Measurements from ENCODE around the gene DHRS3.
A peak's percentile ranks its signal among the peaks of the same experiment; 100 is the strongest.

The DHRS3 gene

DNA sequence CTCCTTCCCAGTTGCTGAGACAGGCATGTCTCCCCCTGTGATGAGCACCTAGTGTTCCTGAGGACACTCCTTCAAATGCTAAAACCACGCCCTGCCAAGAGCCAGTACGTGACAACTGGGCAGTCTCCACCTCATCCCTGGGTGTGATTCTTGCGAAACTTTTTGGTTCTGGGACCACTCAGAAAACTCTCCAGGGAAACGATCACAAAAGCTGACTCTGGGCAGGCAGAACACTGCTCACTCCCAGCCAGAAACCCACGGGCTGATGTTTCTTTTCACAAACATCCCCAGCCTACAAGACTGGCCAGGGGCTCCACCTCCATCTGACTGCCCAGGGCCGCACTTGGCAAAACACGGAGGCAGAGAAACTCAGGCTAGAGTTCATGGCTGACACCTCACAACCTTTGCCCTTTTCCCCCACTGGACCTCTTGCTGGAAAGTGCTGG, 24.4 kb downstream of the DHRS3 start:
- H3K36me3 ChIP-seq (ENCODE audit: control insufficient read depth, insufficient read depth, low read length, severe bottlenecking): peaks cover 9% of the 10 kb centered on the region
- no peaks in the 10 kb centered on the region for H3K9me3 ChIP-seq (ENCODE audit: control insufficient read depth, low read length)
- H3K27me3 ChIP-seq (replicated peaks; ENCODE audit: control insufficient read depth, insufficient read depth, low read length): no peaks in the 10 kb centered on the region
- peak; percentile 73 for DNase-seq (ENCODE audit: low read depth)
- H3K4me1 ChIP-seq (ENCODE audit: control insufficient read depth, insufficient read depth, low read length): peaks cover 58% of the 10 kb centered on the region
- H3K4me3 ChIP-seq (ENCODE audit: low read length): no peak overlapping the region
- H3K9ac ChIP-seq (ENCODE audit: low read length): peak overlapping the region; percentile 79

DNA sequence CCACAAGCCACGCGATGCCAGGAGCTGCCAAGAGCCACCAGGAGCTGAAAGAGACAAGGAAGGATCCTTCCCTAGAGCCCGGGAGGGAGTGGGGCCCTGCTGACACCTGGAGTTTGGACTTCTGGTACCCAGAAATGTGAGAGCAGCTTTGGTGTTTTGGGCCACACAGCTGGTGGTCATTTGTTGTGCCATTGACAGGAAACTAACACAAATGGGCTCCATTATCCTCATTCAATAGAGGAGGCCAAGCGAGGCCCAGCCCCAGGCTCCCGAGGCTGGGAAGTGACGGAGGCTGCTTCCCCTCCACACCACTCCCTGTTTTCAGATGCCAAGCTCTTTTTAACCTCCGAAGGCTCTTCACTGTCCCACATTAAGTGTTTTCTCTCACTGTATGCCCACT, 25.5 kb downstream of the DHRS3 start:
- H3K27me3 ChIP-seq (replicated peaks; ENCODE audit: control insufficient read depth, insufficient read depth, low read length): no peaks in the 10 kb centered on the region
- DNase-seq (ENCODE audit: low read depth): no peak

DNA sequence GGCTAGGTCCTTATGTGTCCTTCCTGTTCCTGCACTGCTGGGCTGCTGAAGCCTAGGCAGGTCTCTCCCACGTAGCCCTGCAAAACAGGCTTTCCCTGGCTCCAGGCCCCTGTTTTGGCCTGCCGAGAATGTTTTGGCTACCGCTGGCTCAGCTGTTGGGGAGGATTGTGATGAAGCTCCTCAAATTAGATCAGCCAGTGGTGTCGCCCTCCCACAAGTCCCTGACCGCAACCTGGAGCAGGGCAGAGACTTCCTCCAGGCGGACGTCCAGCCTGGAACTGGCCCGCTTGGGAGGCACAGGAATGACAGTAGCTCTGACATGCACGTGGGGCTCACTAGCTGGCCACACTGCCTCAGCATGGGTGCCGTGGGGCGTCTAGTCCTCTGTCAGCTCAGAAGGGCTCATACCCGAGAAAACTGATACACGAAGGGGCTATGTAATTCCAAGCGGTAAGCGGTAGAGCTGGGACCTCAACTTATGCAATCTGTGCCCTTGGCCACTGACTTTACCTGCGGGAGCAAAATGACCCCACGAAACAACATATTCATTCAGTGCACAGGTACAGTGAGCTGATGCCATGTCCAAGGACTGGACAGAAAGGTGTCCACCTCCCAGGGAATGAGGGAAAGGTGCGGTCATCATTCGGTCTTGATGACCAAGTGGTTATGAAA, 26.6 kb downstream of the DHRS3 start:
- Histone ChIP-seq H3K27me3 (replicated peaks; ENCODE audit: control insufficient read depth, insufficient read depth, low read length) (no peaks in the 10 kb centered on the region), H3K9me3 (ENCODE audit: control insufficient read depth, low read length) (no peaks in the 10 kb centered on the region), H3K9ac (ENCODE audit: low read length) (peak overlapping the region; percentile 32), H3K4me3 (ENCODE audit: low read length) (no peak overlapping the region), H3K4me1 (ENCODE audit: control insufficient read depth, insufficient read depth, low read length) (peaks cover 48% of the 10 kb centered on the region), H3K36me3 (ENCODE audit: control insufficient read depth, insufficient read depth, low read length, severe bottlenecking) (peaks cover 17% of the 10 kb centered on the region)
- DNase-seq (ENCODE audit: low read depth): no peak

More for the DNA sequence above, 25.5 kb downstream of the DHRS3 start:
- H3K9me3 ChIP-seq (ENCODE audit: control insufficient read depth, low read length): no peaks in the 10 kb centered on the region
- peak overlapping the region; percentile 14 for H3K9ac ChIP-seq (ENCODE audit: low read length)
- H3K36me3 ChIP-seq (ENCODE audit: control insufficient read depth, insufficient read depth, low read length, severe bottlenecking): peaks cover 17% of the 10 kb centered on the region
- H3K4me1 ChIP-seq (ENCODE audit: control insufficient read depth, insufficient read depth, low read length): peaks cover 57% of the 10 kb centered on the region
- H3K4me3 ChIP-seq (ENCODE audit: low read length): no peak overlapping the region

DNA sequence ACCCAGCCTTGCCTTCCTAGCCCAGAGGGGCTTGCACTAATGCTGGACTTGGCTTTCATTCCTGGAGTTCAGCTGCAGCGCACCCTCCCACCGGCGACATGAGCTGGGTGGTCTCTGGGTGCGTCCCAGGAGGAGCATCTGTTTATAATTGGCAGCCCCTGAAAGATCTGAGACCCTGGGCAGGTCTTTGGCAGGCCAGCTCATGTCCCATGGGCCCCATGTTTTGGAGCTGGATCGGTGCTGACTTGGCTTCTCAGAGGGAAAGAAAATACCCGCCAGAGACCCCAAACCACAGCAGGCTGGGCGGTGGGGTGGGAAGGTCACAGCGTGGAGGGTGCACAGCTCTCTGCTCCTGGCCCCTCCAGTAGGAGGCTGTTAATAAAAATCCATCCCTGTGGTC, 29.3 kb downstream of the DHRS3 start:
- Histone ChIP-seq H3K9ac (ENCODE audit: low read length) (no peak overlapping the region), H3K27me3 (replicated peaks; ENCODE audit: control insufficient read depth, insufficient read depth, low read length) (no peaks in the 10 kb centered on the region), H3K4me1 (ENCODE audit: control insufficient read depth, insufficient read depth, low read length) (peaks cover 32% of the 10 kb centered on the region), H3K9me3 (ENCODE audit: control insufficient read depth, low read length) (no peaks in the 10 kb centered on the region), H3K36me3 (ENCODE audit: control insufficient read depth, insufficient read depth, low read length, severe bottlenecking) (peaks cover 31% of the 10 kb centered on the region), H3K4me3 (ENCODE audit: low read length) (no peak overlapping the region)
- DNase-seq (ENCODE audit: low read depth): no peak

DNA sequence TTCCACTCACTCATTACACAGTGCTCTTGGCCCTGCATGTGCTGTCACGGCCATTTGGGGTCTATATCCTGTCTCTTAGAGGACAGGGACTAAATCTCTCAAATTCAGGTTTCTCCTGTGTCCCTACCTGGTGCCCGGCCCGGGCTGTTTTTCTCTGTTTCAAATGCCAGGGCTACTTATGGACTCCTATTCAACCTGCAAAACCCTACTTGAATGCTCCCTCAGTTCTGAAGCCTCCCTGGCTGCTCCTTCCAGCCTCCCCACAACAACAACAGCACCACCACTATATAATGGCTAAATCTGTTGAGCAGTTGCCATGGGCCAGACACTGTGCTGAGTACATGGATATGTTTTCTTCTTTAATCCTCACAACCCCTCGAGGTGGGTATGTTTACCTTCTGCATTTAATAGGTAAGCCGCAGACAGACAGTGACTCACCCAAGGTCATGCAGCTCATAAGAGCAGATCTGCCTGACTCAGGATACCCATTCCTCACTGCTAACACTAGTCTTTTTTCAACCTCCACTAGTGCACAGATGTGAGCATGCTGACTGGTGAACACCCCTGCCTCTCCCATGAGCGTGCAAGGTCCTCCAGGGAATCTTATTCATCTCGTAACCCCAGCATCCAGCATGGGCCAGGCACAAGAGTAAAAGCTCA, 29.9 kb downstream of the DHRS3 start:
- peaks cover 31% of the 10 kb centered on the region for H3K36me3 ChIP-seq (ENCODE audit: control insufficient read depth, insufficient read depth, low read length, severe bottlenecking)
- H3K4me1 ChIP-seq (ENCODE audit: control insufficient read depth, insufficient read depth, low read length): peaks cover 26% of the 10 kb centered on the region
- H3K9ac ChIP-seq (ENCODE audit: low read length): no peak overlapping the region
- H3K4me3 ChIP-seq (ENCODE audit: low read length): no peak overlapping the region
- H3K27me3 ChIP-seq (replicated peaks; ENCODE audit: control insufficient read depth, insufficient read depth, low read length): no peaks in the 10 kb centered on the region
- H3K9me3 ChIP-seq (ENCODE audit: control insufficient read depth, low read length): no peaks in the 10 kb centered on the region
- DNase-seq (ENCODE audit: low read depth): no peak

DNA sequence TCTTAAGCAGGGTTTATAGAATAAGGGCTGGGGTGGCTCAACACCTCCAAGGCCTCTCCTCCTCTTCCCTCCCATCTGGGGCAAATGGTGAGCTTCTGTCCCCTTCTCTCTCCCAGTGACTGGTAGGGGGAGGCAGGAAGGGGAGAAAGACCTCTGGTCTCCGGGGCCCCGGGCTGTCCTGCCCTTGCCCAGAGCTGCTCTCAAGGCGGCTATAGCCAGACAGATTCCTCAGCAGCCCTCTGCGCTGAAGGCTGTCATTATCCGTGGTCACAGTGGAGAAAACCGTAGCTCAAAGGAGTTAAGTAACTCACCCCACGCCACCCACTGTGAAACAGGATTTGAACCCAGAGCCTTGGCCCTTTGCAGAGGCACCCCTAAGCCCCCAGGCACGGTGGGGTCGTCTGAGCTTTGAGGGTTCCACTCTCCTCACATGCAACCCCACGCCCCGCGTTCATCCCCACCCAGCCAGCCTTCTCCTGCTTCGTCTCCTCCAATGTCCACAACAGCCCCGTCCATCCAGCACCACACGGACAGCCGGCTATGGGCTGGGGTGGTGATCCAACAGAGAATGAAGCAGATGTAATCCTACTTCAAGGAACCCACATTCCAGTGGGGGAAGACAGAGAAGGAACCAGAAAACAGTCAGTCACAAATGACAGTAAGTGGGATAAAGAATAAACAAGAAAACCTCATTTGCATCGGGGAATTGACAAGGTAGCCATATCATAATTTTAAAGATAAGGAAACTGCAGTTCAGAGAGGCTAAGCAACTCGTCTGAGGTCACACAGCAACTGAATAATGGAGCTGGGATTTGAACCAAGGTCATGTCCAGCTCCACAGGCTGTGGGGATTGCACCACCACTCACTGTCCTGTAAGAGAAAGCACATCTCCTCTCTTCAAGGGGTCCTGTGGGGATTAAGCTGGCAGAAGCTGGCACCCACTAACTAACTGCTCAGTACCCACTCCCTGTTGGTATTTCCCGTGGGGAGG, 31.8 kb downstream of the DHRS3 start:
- no peak overlapping the region for H3K9ac ChIP-seq (ENCODE audit: low read length)
- H3K9me3 ChIP-seq (ENCODE audit: control insufficient read depth, low read length): no peaks in the 10 kb centered on the region
- DNase-seq (ENCODE audit: low read depth): no peak
- H3K4me1 ChIP-seq (ENCODE audit: control insufficient read depth, insufficient read depth, low read length): peaks cover 18% of the 10 kb centered on the region
- no peak overlapping the region for H3K4me3 ChIP-seq (ENCODE audit: low read length)
- no peaks in the 10 kb centered on the region for H3K27me3 ChIP-seq (replicated peaks; ENCODE audit: control insufficient read depth, insufficient read depth, low read length)
- H3K36me3 ChIP-seq (ENCODE audit: control insufficient read depth, insufficient read depth, low read length, severe bottlenecking): peaks cover 28% of the 10 kb centered on the region

DNA sequence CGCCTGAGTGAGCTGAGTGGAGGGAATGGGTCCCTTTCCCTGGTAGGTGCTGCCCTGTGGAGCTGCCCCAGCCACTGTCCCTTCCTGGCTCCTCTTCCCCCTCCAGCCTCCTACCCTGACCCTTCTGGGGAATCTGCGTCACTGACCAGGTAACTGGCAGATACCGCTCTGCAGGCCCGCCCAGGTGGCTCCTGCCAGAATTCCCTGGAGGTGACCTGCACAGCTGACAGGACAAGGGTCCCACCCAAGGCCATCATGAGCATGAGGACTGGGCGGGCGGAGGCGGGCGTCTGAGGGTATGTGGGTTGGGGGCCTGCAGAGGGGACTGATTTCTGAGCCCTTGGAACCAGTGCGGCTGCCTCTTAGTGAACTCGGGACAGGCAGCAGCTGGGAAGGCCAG, 32.5 kb downstream of the DHRS3 start:
- Histone ChIP-seq H3K27me3 (replicated peaks; ENCODE audit: control insufficient read depth, insufficient read depth, low read length) (no peaks in the 10 kb centered on the region), H3K4me3 (ENCODE audit: low read length) (no peak overlapping the region)

DNA sequence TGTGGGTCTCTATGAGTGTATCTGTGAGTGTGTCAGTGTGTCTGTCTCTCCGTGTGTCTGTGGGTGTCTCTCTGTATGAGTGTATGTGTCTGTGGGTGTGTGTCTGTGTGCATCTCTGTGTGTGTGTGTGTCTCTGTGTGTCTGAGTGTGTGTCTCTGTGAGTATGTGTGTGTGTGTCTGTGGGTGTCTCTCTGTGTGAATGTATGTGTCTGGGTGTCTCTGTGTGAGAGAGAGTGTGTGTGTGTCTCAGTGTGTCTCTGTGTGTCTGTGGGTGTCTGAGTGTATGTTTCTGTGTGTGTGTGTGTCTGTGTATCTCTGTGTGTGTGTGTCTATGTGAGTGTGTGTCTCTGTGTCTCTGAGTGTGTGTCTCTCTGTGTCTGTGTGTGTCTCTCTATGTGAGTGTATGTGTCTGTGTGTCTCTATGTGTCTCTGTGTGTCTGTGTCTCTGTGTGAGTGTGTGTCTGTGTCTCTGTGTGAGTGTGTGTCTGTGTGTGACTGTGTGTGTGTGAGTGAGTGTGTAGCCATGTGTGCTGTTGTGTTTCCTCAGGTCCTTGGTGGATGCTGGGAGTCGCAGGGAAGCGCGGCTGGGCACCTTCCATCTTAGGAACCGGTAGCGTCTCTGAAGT, 33.0 kb downstream of the DHRS3 start:
- no peak overlapping the region for H3K9ac ChIP-seq (ENCODE audit: low read length)
- no peaks in the 10 kb centered on the region for H3K9me3 ChIP-seq (ENCODE audit: control insufficient read depth, low read length)
- no peaks in the 10 kb centered on the region for H3K27me3 ChIP-seq (replicated peaks; ENCODE audit: control insufficient read depth, insufficient read depth, low read length)
- no peak for DNase-seq (ENCODE audit: low read depth)
- peaks cover 29% of the 10 kb centered on the region for H3K36me3 ChIP-seq (ENCODE audit: control insufficient read depth, insufficient read depth, low read length, severe bottlenecking)
- peaks cover 16% of the 10 kb centered on the region for H3K4me1 ChIP-seq (ENCODE audit: control insufficient read depth, insufficient read depth, low read length)
- H3K4me3 ChIP-seq (ENCODE audit: low read length): no peak overlapping the region

More for the DNA sequence above, 32.5 kb downstream of the DHRS3 start:
- Histone ChIP-seq H3K9me3 (ENCODE audit: control insufficient read depth, low read length) (no peaks in the 10 kb centered on the region), H3K36me3 (ENCODE audit: control insufficient read depth, insufficient read depth, low read length, severe bottlenecking) (peaks cover 28% of the 10 kb centered on the region), H3K9ac (ENCODE audit: low read length) (no peak overlapping the region), H3K4me1 (ENCODE audit: control insufficient read depth, insufficient read depth, low read length) (peaks cover 12% of the 10 kb centered on the region)
- no peak for DNase-seq (ENCODE audit: low read depth)

DNA sequence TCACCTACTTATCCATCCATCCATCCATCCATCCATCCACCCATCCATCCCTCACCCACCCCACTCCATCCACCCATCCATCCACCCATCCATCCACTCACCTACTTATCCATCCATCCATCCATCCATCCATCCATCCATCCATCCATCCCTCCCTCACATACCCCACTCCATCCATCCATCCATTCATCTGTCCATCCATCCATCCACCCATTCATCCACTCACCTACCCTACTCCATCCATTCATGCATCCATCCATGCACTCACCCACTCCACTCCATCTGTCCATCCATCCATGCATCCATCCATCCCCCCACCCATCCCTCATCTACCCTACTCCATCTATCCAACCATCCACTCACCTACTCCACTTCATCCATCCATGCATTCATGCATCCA, 34.5 kb downstream of the DHRS3 start:
- H3K27me3 ChIP-seq (replicated peaks; ENCODE audit: control insufficient read depth, insufficient read depth, low read length): no peaks in the 10 kb centered on the region
- H3K36me3 ChIP-seq (ENCODE audit: control insufficient read depth, insufficient read depth, low read length, severe bottlenecking): peaks cover 39% of the 10 kb centered on the region
- peaks cover 14% of the 10 kb centered on the region for H3K4me1 ChIP-seq (ENCODE audit: control insufficient read depth, insufficient read depth, low read length)
- H3K4me3 ChIP-seq (ENCODE audit: low read length): no peak overlapping the region
- no peaks in the 10 kb centered on the region for H3K9me3 ChIP-seq (ENCODE audit: control insufficient read depth, low read length)
- DNase-seq (ENCODE audit: low read depth): no peak
- H3K9ac ChIP-seq (ENCODE audit: low read length): no peak overlapping the region

DNA sequence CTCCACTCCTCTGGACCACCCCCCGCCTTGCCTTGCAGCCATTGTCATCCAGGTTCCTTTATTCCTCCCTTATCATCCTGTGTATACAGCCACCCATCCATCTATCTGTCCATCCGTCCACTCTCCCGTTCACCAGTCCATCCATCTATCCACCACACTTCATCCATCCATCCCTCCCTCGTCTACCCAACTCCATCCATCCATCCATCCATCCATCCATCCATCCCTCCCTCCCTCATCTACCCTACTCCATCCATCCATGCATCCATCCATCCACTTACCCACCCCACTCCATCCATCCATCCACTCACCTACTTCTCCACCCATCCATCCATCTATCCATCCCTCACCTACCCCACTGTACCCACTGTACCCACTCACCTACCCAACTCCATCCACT, 35.4 kb downstream of the DHRS3 start:
- Histone ChIP-seq H3K4me1 (ENCODE audit: control insufficient read depth, insufficient read depth, low read length) (peaks cover 13% of the 10 kb centered on the region), H3K27me3 (replicated peaks; ENCODE audit: control insufficient read depth, insufficient read depth, low read length) (no peaks in the 10 kb centered on the region), H3K36me3 (ENCODE audit: control insufficient read depth, insufficient read depth, low read length, severe bottlenecking) (peaks cover 40% of the 10 kb centered on the region), H3K9me3 (ENCODE audit: control insufficient read depth, low read length) (no peaks in the 10 kb centered on the region), H3K9ac (ENCODE audit: low read length) (no peak overlapping the region), H3K4me3 (ENCODE audit: low read length) (no peak overlapping the region)
- DNase-seq (ENCODE audit: low read depth): no peak

DNA sequence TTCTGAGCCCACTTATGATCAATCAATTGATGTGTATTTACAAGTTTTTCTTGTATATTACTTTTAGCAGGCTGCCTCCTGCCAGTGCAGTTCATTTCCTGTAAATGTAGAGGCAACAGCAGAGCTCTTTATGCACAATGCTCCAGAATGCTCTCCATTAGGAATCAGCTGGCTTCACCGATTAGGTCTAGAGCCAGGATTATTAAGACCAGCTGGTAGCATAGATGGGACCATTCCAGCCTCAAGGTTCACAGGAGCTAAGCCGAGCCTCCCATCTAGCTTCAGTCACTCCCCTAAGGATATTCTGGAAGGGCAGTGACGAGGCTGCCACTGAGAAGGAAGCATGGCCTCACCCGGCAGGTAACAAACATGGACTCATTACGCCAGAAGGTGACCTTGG, 36.8 kb downstream of the DHRS3 start:
- no peak for DNase-seq (ENCODE audit: low read depth)
- Histone ChIP-seq H3K36me3 (ENCODE audit: control insufficient read depth, insufficient read depth, low read length, severe bottlenecking) (peaks cover 50% of the 10 kb centered on the region), H3K4me1 (ENCODE audit: control insufficient read depth, insufficient read depth, low read length) (peaks cover 10% of the 10 kb centered on the region), H3K4me3 (ENCODE audit: low read length) (no peak overlapping the region), H3K27me3 (replicated peaks; ENCODE audit: control insufficient read depth, insufficient read depth, low read length) (no peaks in the 10 kb centered on the region), H3K9me3 (ENCODE audit: control insufficient read depth, low read length) (no peaks in the 10 kb centered on the region), H3K9ac (ENCODE audit: low read length) (no peak overlapping the region)
